Spleen (tissue), 11 donors: Measurements from ENCODE around the gene ZNF816. TPM values are rescaled to one million over a fixed set of nuclear protein-coding genes. Genes with fewer than 3 reads are reported as not detected.

Experiments
- DNase-seq: peaks from one replicate; pipeline ENCODE4 v3.0.0-alpha.2; 2020
- H3K27ac ChIP-seq, 8 donors: fragments of 200-600 bp; sonication (generic) in 7 of 8; 1 replicate in 4 of 8; 2 replicates in 4 of 8; pipeline versions ENCODE4 v1.5.0 to v1.8.0; 2016 to 2021; ENCODE audit warnings: inconsistent platforms in 4 of 8, mild to moderate bottlenecking in 4 of 8, moderate library complexity in 1 of 8
- H3K27me3 ChIP-seq, 7 donors: fragments of 200-600 bp; sonication (generic) in 6 of 7; replicated peaks in 1 of 7; 1 replicate in 4 of 7; 2 replicates in 3 of 7; pipeline versions ENCODE4 v1.5.0 to v1.8.0; 2016 to 2021; ENCODE audit warnings: inconsistent platforms in 3 of 7, mild to moderate bottlenecking in 1 of 7
- H3K36me3 ChIP-seq, 6 donors: fragments of 200-600 bp; sonication (generic) in 5 of 6; 1 replicate in 4 of 6; 2 replicates in 2 of 6; pipeline versions ENCODE4 v1.5.0 to v1.8.0; 2016 to 2021; ENCODE audit warnings: inconsistent platforms in 2 of 6
- H3K4me1 ChIP-seq, 6 donors: fragments of 200-600 bp; sonication (generic) in 5 of 6; 1 replicate in 3 of 6; 2 replicates in 3 of 6; pipeline versions ENCODE4 v1.5.0 to v1.8.0; 2016 to 2021; ENCODE audit warnings: inconsistent platforms in 3 of 6
- H3K4me3 ChIP-seq, 8 donors: fragments of 200-600 bp; sonication (generic) in 7 of 8; 1 replicate in 4 of 8; 2 replicates in 4 of 8; pipeline versions ENCODE4 v1.5.0 to v1.8.0; 2016 to 2021; ENCODE audit warnings: inconsistent platforms in 4 of 8, mild to moderate bottlenecking in 4 of 8, moderate library complexity in 2 of 8
- H3K9me3 ChIP-seq, 8 donors: fragments of 200-600 bp; sonication (generic) in 7 of 8; 1 replicate in 4 of 8; 2 replicates in 4 of 8; pipeline versions ENCODE4 v1.5.0 to v1.8.0; 2016 to 2021; ENCODE audit warnings: inconsistent platforms in 4 of 8
- CTCF ChIP-seq, 11 experiments: fragments of 200-600 bp in 7 of 11; fragments of 450-650 bp in 4 of 11; sonication (generic) in 4 of 11; IDR thresholded peaks in 8 of 11; conservative IDR thresholded peaks in 3 of 11; 1 replicate in 7 of 11; 2 replicates in 4 of 11; pipeline versions ENCODE4 v1.4.0 to v1.8.0; 2016 to 2021; ENCODE audit warnings: antibody characterized with exemption in 11 of 11, inconsistent platforms in 4 of 11, mild to moderate bottlenecking in 1 of 11
- POLR2AphosphoS5 ChIP-seq, 3 donors: sonication (generic); formaldehyde crosslinking; IDR thresholded peaks; one replicate each; pipeline ENCODE4 v1.5.1; 2017; ENCODE audit warnings: antibody characterized with exemption in 3 of 3
- WGBS, 5 donors: extraction: QIAGEN DNeasy Blood & Tissue Kit in 3 of 5; methylation state at CpG; one replicate each; pipeline versions ENCODE4 v1.1.5 to v1.1.7; 2013 to 2018; 5-methylcytosine and 5-hydroxymethylcytosine counted together
- intact Hi-C: fragments of 100-400 bp; cut with DNase I; formaldehyde crosslinking; loops from one replicate; pipeline ENCODE4 v1.15.0; 2023; ENCODE audit warnings: low total_unique reads
- polyA plus RNA-seq, 3 donors: library from polyadenylated mRNA; stranded (reverse); fragments of 200-250 nt; gene quantifications; one replicate each; pipeline ENCODE4 v1.2.1, GENCODE V29; 2013
- total RNA-seq, 7 donors: library from RNA; depleted of rRNA in 3 of 7; stranded (reverse); fragments of >200 nt in 3 of 7; fragmentation: NEBNext Ultra II Directional in 4 of 7; extraction: Animal tissue kit (Norgen Biotek cat#: 25700) in 4 of 7; gene quantifications; one replicate each; pipeline versions ENCODE4 v1.1.0 to v1.2.1, GENCODE V29; 2016 to 2021
- donor health status: healthy with polysubstance abuse.
- donor health status: DM: no; HTN: no; CAD: no; lungs with moderate emphysema.
- donor health status: DM: no; HTN: no; CAD: no.
- donor health status: Bipolar disorder and iron deficiency.
- donor health status: healthy.
- donor health status: DM: no; HTN: no; CAD: no.
- donor health status: DM: yes; HTN: yes; CAD: no.

The ZNF816 gene
- total and polyA plus RNA-seq, 10 donors = 4.1 to 16.1 (median 9.8) TPM

GRCh38 chr19:52901842-52902241 lies 60.8 kb downstream of the ZNF816 start:
- intact Hi-C loops = no loop called here
- Histone ChIP-seq H3K4me1 (peaks cover under 1 to 12% (median 8%) of the 10 kb centered on the region in 6 donors), H3K27me3 (no peaks in the 10 kb centered on the region), H3K36me3 (peaks cover 0 to 11% (median 10%) of the 10 kb centered on the region in 6 donors), H3K4me3 (no peak overlapping the region), H3K9me3 (peaks cover 0 to 29% (median 14%) of the 10 kb centered on the region in 8 donors), H3K27ac (no peak overlapping the region)
- 90 to 97% (median 91%) methylated on average over 3 of the region's 3 CpGs for WGBS, 5 donors
- DNase-seq = no peak
- TF ChIP-seq POLR2AphosphoS5 (IDR thresholded peaks at IDR 0.05) (no peak), CTCF (IDR thresholded peaks at IDR 0.05 in 8 of 11, conservative IDR thresholded peaks at IDR 0.05 in 3 of 11) (no peak)

Other genes starting within 250 kb of the ZNF816 start
- gene ZNF611, start 227.8 kb downstream of the ZNF816 start, total RNA-seq = 10 to 100 TPM; 17.4 to 32.5 (median 25.0) TPM
- gene ZNF611, start 227.8 kb downstream of the ZNF816 start, polyA plus RNA-seq = 1 to 10 TPM; 2.6 to 6.9 (median 2.6) TPM
- gene ZNF600, start 176.1 kb downstream of the ZNF816 start, total RNA-seq = 10 to 100 TPM; 10.7 to 32.3 (median 22.4) TPM
- gene ZNF600, start 176.1 kb downstream of the ZNF816 start, polyA plus RNA-seq = 10 to 100 TPM in 2 of 3 donors, 1 to 10 TPM in 1; 7.5 to 20.4 (median 17.0) TPM
- gene ZNF28, start 141.2 kb downstream of the ZNF816 start, total RNA-seq = 10 to 100 TPM; 11.1 to 20.2 (median 15.6) TPM
- gene ZNF28, start 141.2 kb downstream of the ZNF816 start, polyA plus RNA-seq = 1 to 10 TPM; 1.8 to 4.0 (median 2.9) TPM
- 10 to 100 TPM; 16.9 to 23.8 (median 18.7) TPM for gene ZNF468, start 105.3 kb downstream of the ZNF816 start, total RNA-seq
- 1 to 10 TPM; 5.6 to 8.6 (median 5.9) TPM for gene ZNF468, start 105.3 kb downstream of the ZNF816 start, polyA plus RNA-seq
- 10 to 100 TPM; 11.2 to 23.9 (median 17.1) TPM for gene ZNF320, start 65.2 kb downstream of the ZNF816 start, total RNA-seq
- 1 to 10 TPM; 3.1 to 3.9 (median 3.5) TPM for gene ZNF320, start 65.2 kb downstream of the ZNF816 start, polyA plus RNA-seq
- gene ZNF888, start 39.5 kb downstream of the ZNF816 start, total RNA-seq = 1 to 10 TPM; 4.3 to 7.7 (median 5.4) TPM
- 1 to 10 TPM; 2.0 to 2.6 (median 2.2) TPM for gene ZNF888, start 39.5 kb downstream of the ZNF816 start, polyA plus RNA-seq
- gene ERVV-1, start 51.0 kb upstream of the ZNF816 start, total RNA-seq = not detected
- not detected for gene ERVV-1, start 51.0 kb upstream of the ZNF816 start, polyA plus RNA-seq
- gene ERVV-2, start 81.9 kb upstream of the ZNF816 start, total RNA-seq = not detected
- gene ERVV-2, start 81.9 kb upstream of the ZNF816 start, polyA plus RNA-seq = not detected
- gene ZNF160, start 140.5 kb upstream of the ZNF816 start, total RNA-seq = 100 to 1,000 TPM in 3 of 7 donors, 10 to 100 TPM in 4; 80.3 to 154 (median 98.6) TPM
- gene ZNF160, start 140.5 kb upstream of the ZNF816 start, polyA plus RNA-seq = 10 to 100 TPM; 14.4 to 30.1 (median 17.3) TPM
- 10 to 100 TPM in 5 of 7 donors, 1 to 10 TPM in 2; 7.3 to 17.0 (median 12.8) TPM for gene ZNF415, start 170.0 kb upstream of the ZNF816 start, total RNA-seq
- gene ZNF415, start 170.0 kb upstream of the ZNF816 start, polyA plus RNA-seq = 1 to 10 TPM; 2.8 to 5.6 (median 4.8) TPM
- 10 to 100 TPM; 20.2 to 41.5 (median 31.2) TPM for gene ZNF347, start 196.2 kb upstream of the ZNF816 start, total RNA-seq
- 1 to 10 TPM; 2.9 to 5.9 (median 3.8) TPM for gene ZNF347, start 196.2 kb upstream of the ZNF816 start, polyA plus RNA-seq
- gene ZNF665, start 230.5 kb upstream of the ZNF816 start, total RNA-seq = 1 to 10 TPM; 2.8 to 7.3 (median 4.9) TPM
- 1 to 10 TPM; 1.9 to 4.4 (median 2.9) TPM for gene ZNF665, start 230.5 kb upstream of the ZNF816 start, polyA plus RNA-seq